Mesendoderm (in vitro differentiated cells): ENCODE data around the gene SIGLEC9.

Experiments
- DNase-seq: peaks from one replicate; pipeline ENCODE4 v3.0.0; 2013
- H2AK5ac ChIP-seq: 2 replicates; pipeline ENCODE4 v1.6.1; 2013; ENCODE audit warnings: low read length, inconsistent platforms
- H2BK120ac ChIP-seq: 2 replicates; pipeline ENCODE4 v1.6.1; 2013; ENCODE audit warnings: low read depth, mild to moderate bottlenecking, low read length, moderate library complexity, mixed read lengths
- H2BK15ac ChIP-seq: replicated peaks from 2 replicates; pipeline ENCODE4 v1.6.1; 2013; ENCODE audit warnings: low read depth, mild to moderate bottlenecking, moderate library complexity
- H2BK5ac ChIP-seq: 2 replicates; pipeline ENCODE4 v1.6.1; 2013; ENCODE audit warnings: low read length, inconsistent platforms
- H3K18ac ChIP-seq: 2 replicates; pipeline ENCODE4 v1.6.1; 2013; ENCODE audit warnings: mild to moderate bottlenecking, low read length, mixed read lengths
- H3K23ac ChIP-seq: one replicate; pipeline ENCODE4 v1.6.1; 2013; ENCODE audit warnings: low read length
- H3K27ac ChIP-seq: 2 replicates; pipeline ENCODE4 v1.5.1; 2013; ENCODE audit warnings: low read depth, mild to moderate bottlenecking, inconsistent platforms, low read length, moderate library complexity
- H3K27me3 ChIP-seq: 2 replicates; pipeline ENCODE4 v1.6.1; 2013; ENCODE audit warnings: low read length, control low read depth, mild to moderate bottlenecking, inconsistent platforms; ENCODE audit not compliant: insufficient read depth, poor library complexity
- H3K36me3 ChIP-seq: 2 replicates; pipeline ENCODE4 v1.6.1; 2013; ENCODE audit warnings: low read length, inconsistent platforms; ENCODE audit not compliant: control insufficient read depth, insufficient read depth
- H3K4ac ChIP-seq: one replicate; pipeline ENCODE4 v1.6.1; 2013; ENCODE audit warnings: low read depth, mild to moderate bottlenecking, low read length, moderate library complexity
- H3K4me1 ChIP-seq: 2 replicates; pipeline ENCODE4 v1.6.1; 2013; ENCODE audit warnings: low read depth, low read length, inconsistent platforms; ENCODE audit not compliant: control insufficient read depth
- H3K4me2 ChIP-seq: 2 replicates; pipeline ENCODE4 v1.6.1; 2013; ENCODE audit warnings: low read length
- H3K4me3 ChIP-seq: 2 replicates; pipeline ENCODE4 v1.5.1; 2013; ENCODE audit warnings: mild to moderate bottlenecking, low read length
- H3K56ac ChIP-seq: one replicate; pipeline ENCODE4 v1.6.1; 2013; ENCODE audit warnings: low read length
- H3K79me1 ChIP-seq: 2 replicates; pipeline ENCODE4 v1.6.1; 2013; ENCODE audit warnings: low read length, inconsistent platforms
- H3K79me2 ChIP-seq: 2 replicates; pipeline ENCODE4 v1.6.1; 2013; ENCODE audit warnings: mild to moderate bottlenecking, low read length; ENCODE audit not compliant: control insufficient read depth, insufficient read depth
- H3K9ac ChIP-seq: 2 replicates; pipeline ENCODE4 v1.6.1; 2013; ENCODE audit warnings: low read length, inconsistent platforms
- H4K5ac ChIP-seq: one replicate; pipeline ENCODE4 v1.6.1; 2013; ENCODE audit warnings: low read length
- H4K8ac ChIP-seq: one replicate; pipeline ENCODE4 v1.6.1; 2013; ENCODE audit warnings: low read depth, mild to moderate bottlenecking, control low read depth, low read length, moderate library complexity
- WGBS: extraction: QIAGEN DNeasy Blood & Tissue Kit; methylation state at CpG from one replicate; pipeline ENCODE4 v1.1.7; 2013; ENCODE audit warnings: low lambda C conversion rate, missing lambda C conversion rate; ENCODE audit not compliant: insufficient coverage; ENCODE audit errors: extremely low coverage; 5-methylcytosine and 5-hydroxymethylcytosine counted together

Gene SIGLEC9

DNA sequence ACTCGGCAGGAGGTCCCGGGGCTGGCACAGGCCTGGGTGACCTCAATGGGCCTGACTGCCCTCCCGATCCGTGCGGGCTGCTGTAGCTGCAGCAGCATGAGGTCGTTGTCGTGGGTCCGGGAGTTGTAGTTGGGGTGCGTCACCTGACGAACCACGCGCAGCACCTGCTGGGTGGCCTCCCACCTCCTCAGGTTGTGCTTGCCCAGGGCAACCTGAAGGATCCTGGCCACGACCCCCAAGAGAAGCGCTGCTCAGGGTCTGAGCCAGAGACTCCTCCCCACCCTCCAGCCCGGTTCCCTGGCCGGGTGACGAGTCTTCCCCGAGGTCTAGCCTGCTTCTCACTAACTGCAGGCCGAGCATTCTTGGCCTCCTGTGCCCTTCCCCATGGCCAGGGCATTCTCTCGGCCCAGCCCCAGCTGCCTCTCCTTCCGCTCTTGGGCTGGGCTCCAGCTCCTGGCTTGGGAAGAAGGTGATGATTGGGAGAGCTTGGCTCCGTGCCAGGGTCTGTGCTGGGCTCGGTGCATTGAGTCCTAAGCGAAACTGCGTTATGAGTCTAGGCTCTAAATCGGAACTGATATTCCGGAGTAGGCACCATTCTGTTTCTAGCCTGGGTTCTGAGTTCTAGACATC, 45.1 kb upstream of the SIGLEC9 start:
- Histone ChIP-seq H3K4ac (no peak overlapping the region), H3K4me3 (no peak overlapping the region), H2AK5ac (no peak overlapping the region), H3K36me3 (no peaks in the 10 kb centered on the region), H3K18ac (no peak overlapping the region), H3K27me3 (no peaks in the 10 kb centered on the region), H4K5ac (no peak overlapping the region), H3K9ac (no peak overlapping the region), H3K56ac (no peak overlapping the region), H3K4me1 (no peaks in the 10 kb centered on the region), H3K23ac (no peak overlapping the region), H3K27ac (no peak overlapping the region), H4K8ac (no peak overlapping the region), H2BK120ac (no peak overlapping the region), H3K4me2 (no peak overlapping the region), H3K79me1 (no peaks in the 10 kb centered on the region), H3K79me2 (no peaks in the 10 kb centered on the region), H2BK15ac (no peak overlapping the region), H2BK5ac (no peak overlapping the region)
- WGBS = no CpG with 5 or more reads among the region's 27 CpGs
- DNase-seq = no peak

DNA sequence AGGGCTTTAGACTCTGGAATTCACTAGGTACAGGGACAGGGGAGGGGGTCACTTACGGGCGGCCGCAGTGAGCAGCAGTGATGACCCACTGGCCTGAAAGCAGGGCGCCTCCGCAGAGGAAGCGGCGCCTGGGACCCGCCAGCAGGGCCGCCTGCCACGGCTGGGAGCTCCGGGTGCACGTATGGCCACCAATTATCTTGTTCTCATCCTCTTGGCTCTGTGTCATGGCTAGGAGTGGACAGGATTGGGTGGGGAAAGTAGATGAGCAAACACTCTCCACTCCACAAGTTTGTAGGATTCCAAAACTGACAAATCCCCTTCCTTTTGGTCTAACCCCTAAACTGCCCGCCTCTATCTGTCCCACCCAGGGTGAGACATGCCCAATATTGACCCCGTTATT, 43.2 kb upstream of the SIGLEC9 start:
- no peak overlapping the region for H3K27ac ChIP-seq
- no peak overlapping the region for H3K4me2 ChIP-seq
- DNase-seq = no peak
- no peak overlapping the region for H3K18ac ChIP-seq
- no peak overlapping the region for H2BK5ac ChIP-seq
- no peaks in the 10 kb centered on the region for H3K79me1 ChIP-seq
- no peak overlapping the region for H2BK120ac ChIP-seq
- H3K9ac ChIP-seq = no peak overlapping the region
- no peaks in the 10 kb centered on the region for H3K27me3 ChIP-seq
- no peaks in the 10 kb centered on the region for H3K36me3 ChIP-seq
- H3K4me3 ChIP-seq = no peak overlapping the region
- no peaks in the 10 kb centered on the region for H3K4me1 ChIP-seq
- H3K23ac ChIP-seq = no peak overlapping the region
- no peak overlapping the region for H2AK5ac ChIP-seq
- no peak overlapping the region for H2BK15ac ChIP-seq
- H4K8ac ChIP-seq = no peak overlapping the region
- WGBS = no CpG with 5 or more reads among the region's 14 CpGs
- no peak overlapping the region for H4K5ac ChIP-seq
- no peaks in the 10 kb centered on the region for H3K79me2 ChIP-seq
- no peak overlapping the region for H3K56ac ChIP-seq
- H3K4ac ChIP-seq = no peak overlapping the region

DNA sequence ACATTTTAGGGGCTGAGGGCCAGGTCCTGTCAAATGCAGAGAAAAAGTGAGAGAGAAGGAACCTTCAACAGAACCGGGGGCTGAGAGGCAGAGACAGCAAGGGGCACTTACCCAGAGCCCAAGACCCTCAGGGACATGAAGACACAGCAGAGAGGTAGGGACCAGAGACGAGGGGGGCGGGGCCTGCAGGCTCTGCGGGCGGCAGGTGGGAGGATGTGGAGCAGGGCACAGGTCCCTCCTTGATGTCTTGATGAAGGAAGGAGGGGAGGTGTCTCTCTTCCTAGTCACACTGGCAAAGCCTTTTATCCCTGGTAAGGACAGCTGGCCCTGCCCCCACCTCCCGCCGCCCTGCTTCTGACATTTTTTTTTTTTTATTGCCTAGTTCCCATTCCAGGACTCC, 42.1 kb upstream of the SIGLEC9 start, which contains the start of gene KLK14:
KLK14 (minus strand) TSS at position 277 of the 400 bp plus-strand sequence; CDS start at position 4, 273 bp downstream.
- Histone ChIP-seq H3K36me3 (no peaks in the 10 kb centered on the region), H3K23ac (no peak within 1 kb of the TSS), H3K27ac (no peak within 1 kb of the TSS), H3K27me3 (no peaks in the 10 kb centered on the region), H3K9ac (no peak within 1 kb of the TSS), H3K4me1 (no peaks in the 10 kb centered on the region), H2AK5ac (no peak within 1 kb of the TSS), H3K79me1 (no peaks in the 10 kb centered on the region), H3K4me3 (no peak within 1 kb of the TSS), H4K8ac (no peak within 1 kb of the TSS), H3K56ac (no peak within 1 kb of the TSS), H2BK15ac (no peak within 1 kb of the TSS), H4K5ac (no peak within 1 kb of the TSS), H2BK120ac (no peak within 1 kb of the TSS), H3K79me2 (no peaks in the 10 kb centered on the region), H3K18ac (no peak within 1 kb of the TSS), H2BK5ac (no peak within 1 kb of the TSS), H3K4ac (no peak within 1 kb of the TSS), H3K4me2 (no peak within 1 kb of the TSS)
- no peak for DNase-seq
- no CpG with 5 or more reads among the region's 7 CpGs for WGBS

DNA sequence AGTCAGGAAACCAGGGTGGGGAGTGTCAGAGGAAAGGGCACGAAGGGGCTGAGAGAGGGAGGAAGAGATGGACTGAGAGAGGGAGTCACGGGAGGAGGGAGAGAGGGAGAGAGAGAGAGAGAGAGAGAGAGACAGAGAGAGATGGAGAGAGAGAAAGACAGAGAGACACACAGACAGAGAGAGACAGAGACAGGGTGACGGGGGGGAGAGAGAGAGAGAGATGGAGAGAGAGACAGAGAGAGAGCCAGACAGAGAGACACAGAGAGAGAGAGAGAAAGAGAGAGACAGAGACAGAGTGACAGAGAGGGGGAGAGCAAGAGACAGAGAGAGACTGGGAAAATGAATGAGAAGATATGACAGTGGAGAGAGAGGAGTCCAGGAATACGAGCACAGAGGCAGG, 41.5 kb upstream of the SIGLEC9 start:
- Histone ChIP-seq H4K5ac (no peak overlapping the region), H2BK120ac (no peak overlapping the region), H3K23ac (no peak overlapping the region), H2BK5ac (no peak overlapping the region), H3K4me3 (no peak overlapping the region), H2BK15ac (no peak overlapping the region), H3K56ac (no peak overlapping the region), H3K9ac (no peak overlapping the region), H3K18ac (no peak overlapping the region), H2AK5ac (no peak overlapping the region), H4K8ac (no peak overlapping the region), H3K36me3 (no peaks in the 10 kb centered on the region), H3K27ac (no peak overlapping the region), H3K4ac (no peak overlapping the region), H3K27me3 (no peaks in the 10 kb centered on the region), H3K79me2 (no peaks in the 10 kb centered on the region), H3K79me1 (no peaks in the 10 kb centered on the region), H3K4me2 (no peak overlapping the region), H3K4me1 (no peaks in the 10 kb centered on the region)
- DNase-seq = no peak
- no CpG with 5 or more reads among the region's 4 CpGs for WGBS

DNA sequence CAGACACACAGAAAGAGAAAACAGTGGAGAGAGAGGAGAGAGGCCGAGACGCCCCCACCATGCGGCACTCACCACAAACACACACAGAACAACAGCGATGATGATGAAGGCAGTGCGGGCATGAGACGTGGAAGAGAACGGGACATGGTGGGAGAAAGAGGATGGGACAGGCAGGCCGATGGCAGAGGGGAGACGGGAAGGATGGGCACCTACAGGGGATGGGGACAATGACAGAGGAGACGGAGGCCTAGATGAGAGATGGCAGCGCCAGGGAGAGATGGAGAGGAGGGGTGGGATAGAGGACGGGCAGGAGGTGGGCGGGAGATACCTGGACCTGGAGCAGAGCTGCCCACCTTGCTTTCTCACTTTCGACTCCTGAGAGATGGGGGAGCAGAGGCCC, 40.9 kb upstream of the SIGLEC9 start:
- Histone ChIP-seq H3K4me2 (no peak overlapping the region), H2BK120ac (no peak overlapping the region), H4K5ac (no peak overlapping the region), H3K4me1 (no peaks in the 10 kb centered on the region), H3K18ac (no peak overlapping the region), H3K36me3 (no peaks in the 10 kb centered on the region), H3K4ac (no peak overlapping the region), H2BK5ac (no peak overlapping the region), H3K79me1 (no peaks in the 10 kb centered on the region), H3K4me3 (no peak overlapping the region), H3K79me2 (no peaks in the 10 kb centered on the region), H3K27me3 (no peaks in the 10 kb centered on the region), H3K56ac (no peak overlapping the region), H2AK5ac (no peak overlapping the region), H3K9ac (no peak overlapping the region), H3K27ac (no peak overlapping the region), H2BK15ac (no peak overlapping the region), H4K8ac (no peak overlapping the region), H3K23ac (no peak overlapping the region)
- no CpG with 5 or more reads among the region's 14 CpGs for WGBS
- no peak for DNase-seq

DNA sequence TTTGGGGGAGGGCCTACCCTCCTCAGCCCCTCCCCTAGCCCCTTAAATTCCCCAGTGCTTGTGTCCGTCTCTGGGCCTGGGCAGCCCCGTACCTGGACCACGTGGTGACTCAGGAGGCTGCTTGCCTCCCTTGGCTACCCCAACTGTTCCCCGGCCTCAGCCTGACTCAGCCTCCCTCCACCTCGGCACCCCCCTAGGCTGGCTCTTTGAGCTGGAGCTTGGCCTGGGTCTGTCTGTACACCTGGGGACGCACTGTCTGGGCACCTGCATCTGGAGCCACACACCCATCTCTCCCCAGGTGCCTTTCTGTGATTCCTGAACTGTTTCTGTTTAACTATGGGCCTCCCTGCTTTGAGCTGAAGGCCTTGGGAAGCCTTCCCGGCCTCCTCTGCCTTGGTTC, 40.2 kb upstream of the SIGLEC9 start:
- no peak for DNase-seq
- Histone ChIP-seq H3K27ac (no peak overlapping the region), H3K79me2 (no peaks in the 10 kb centered on the region), H4K8ac (no peak overlapping the region), H2AK5ac (no peak overlapping the region), H2BK120ac (no peak overlapping the region), H2BK5ac (no peak overlapping the region), H3K4me3 (no peak overlapping the region), H3K27me3 (no peaks in the 10 kb centered on the region), H3K36me3 (no peaks in the 10 kb centered on the region), H2BK15ac (no peak overlapping the region), H3K79me1 (no peaks in the 10 kb centered on the region), H4K5ac (no peak overlapping the region), H3K18ac (no peak overlapping the region), H3K4me2 (no peak overlapping the region), H3K9ac (no peak overlapping the region), H3K4me1 (no peaks in the 10 kb centered on the region), H3K4ac (no peak overlapping the region), H3K56ac (no peak overlapping the region), H3K23ac (no peak overlapping the region)
- no CpG with 5 or more reads among the region's 7 CpGs for WGBS
